ENCODE data around the gene ARHGAP15. TPM values are rescaled to one million over a fixed set of nuclear protein-coding genes. Genes with fewer than 3 reads are reported as not detected.

The ARHGAP15 gene
- total RNA-seq, 1 donor from 2014 or later: 54.1 TPM

- H3K9me3 Mint-ChIP-seq: no peaks in the 10 kb centered on the region
- H3K27ac Mint-ChIP-seq: no peak overlapping the region
- DNase-seq (ENCODE audit: low spot score): no peak
- no peak overlapping the region for H3K4me3 Mint-ChIP-seq (ENCODE audit: low read depth)
- peaks cover 13% of the 10 kb centered on the region for H3K4me1 Mint-ChIP-seq (ENCODE audit: low read depth)
- intact Hi-C loops (cut with micrococcal nuclease): loop anchor here (10.0 kb wide), 1 partner anchor 300 kb away; no protein-coding TSS in a partner anchor
- H3K27me3 Mint-ChIP-seq (ENCODE audit: low read depth): no peaks in the 10 kb centered on the region
- H3K36me3 Mint-ChIP-seq (ENCODE audit: low read depth): peaks cover 25% of the 10 kb centered on the region
Observed at GRCh38 chr2:143694335-143694734, 565.1 kb downstream of the ARHGAP15 start.

- Mint-ChIP-seq H3K27me3 (ENCODE audit: low read depth) (no peaks in the 10 kb centered on the region), H3K4me3 (ENCODE audit: low read depth) (no peak overlapping the region), H3K27ac (no peak overlapping the region), H3K36me3 (ENCODE audit: low read depth) (peaks cover 30% of the 10 kb centered on the region), H3K9me3 (no peaks in the 10 kb centered on the region), H3K4me1 (ENCODE audit: low read depth) (peaks cover 13% of the 10 kb centered on the region)
- intact Hi-C loops (cut with micrococcal nuclease): loop anchor here (10.0 kb wide), 1 partner anchor 302 kb away; no protein-coding TSS in a partner anchor
- no peak for DNase-seq (ENCODE audit: low spot score)
Observed at GRCh38 chr2:143696651-143697050, 567.4 kb downstream of the ARHGAP15 start.

- H3K4me3 Mint-ChIP-seq (ENCODE audit: low read depth): no peak overlapping the region
- peaks cover 36% of the 10 kb centered on the region for H3K36me3 Mint-ChIP-seq (ENCODE audit: low read depth)
- no peaks in the 10 kb centered on the region for H3K27me3 Mint-ChIP-seq (ENCODE audit: low read depth)
- no peak for DNase-seq (ENCODE audit: low spot score)
- H3K27ac Mint-ChIP-seq: no peak overlapping the region
- peaks cover 15% of the 10 kb centered on the region for H3K4me1 Mint-ChIP-seq (ENCODE audit: low read depth)
- intact Hi-C loops (cut with micrococcal nuclease): loop anchor here (10.0 kb wide), 1 partner anchor 303 kb away; no protein-coding TSS in a partner anchor
- peaks cover under 1% of the 10 kb centered on the region for H3K9me3 Mint-ChIP-seq
Observed at GRCh38 chr2:143697744-143698143, 568.5 kb downstream of the ARHGAP15 start.

- Mint-ChIP-seq H3K36me3 (ENCODE audit: low read depth) (peaks cover 42% of the 10 kb centered on the region), H3K4me1 (ENCODE audit: low read depth) (peaks cover 20% of the 10 kb centered on the region), H3K27ac (peak overlapping the region; percentile 25), H3K9me3 (peaks cover 3% of the 10 kb centered on the region), H3K4me3 (ENCODE audit: low read depth) (no peak overlapping the region), H3K27me3 (ENCODE audit: low read depth) (no peaks in the 10 kb centered on the region)
- intact Hi-C loops (cut with micrococcal nuclease): loop anchor here (10.0 kb wide), 1 partner anchor 304 kb away; no protein-coding TSS in a partner anchor
- DNase-seq (ENCODE audit: low spot score): no peak
Observed at GRCh38 chr2:143698352-143698751, 569.1 kb downstream of the ARHGAP15 start.

- no peaks in the 10 kb centered on the region for H3K27me3 Mint-ChIP-seq (ENCODE audit: low read depth)
- intact Hi-C loops (cut with micrococcal nuclease): loop anchor here (10.0 kb wide), 1 partner anchor 304 kb away; no protein-coding TSS in a partner anchor
- H3K4me1 Mint-ChIP-seq (ENCODE audit: low read depth): peaks cover 25% of the 10 kb centered on the region
- H3K4me3 Mint-ChIP-seq (ENCODE audit: low read depth): no peak overlapping the region
- H3K9me3 Mint-ChIP-seq: peaks cover 3% of the 10 kb centered on the region
- H3K27ac Mint-ChIP-seq: peak overlapping the region; percentile 14
- H3K36me3 Mint-ChIP-seq (ENCODE audit: low read depth): peaks cover 49% of the 10 kb centered on the region
- no peak for DNase-seq (ENCODE audit: low spot score)
Observed at GRCh38 chr2:143698888-143699570, 569.8 kb downstream of the ARHGAP15 start.

GRCh38 chr2:143700865-143701264 lies 571.6 kb downstream of the ARHGAP15 start:
- Mint-ChIP-seq H3K4me3 (ENCODE audit: low read depth) (no peak overlapping the region), H3K27me3 (ENCODE audit: low read depth) (no peaks in the 10 kb centered on the region), H3K36me3 (ENCODE audit: low read depth) (peaks cover 59% of the 10 kb centered on the region), H3K27ac (no peak overlapping the region), H3K9me3 (peaks cover 3% of the 10 kb centered on the region), H3K4me1 (ENCODE audit: low read depth) (peaks cover 36% of the 10 kb centered on the region)
- DNase-seq (ENCODE audit: low spot score): no peak
- intact Hi-C loops (cut with micrococcal nuclease): loop anchor here (10.0 kb wide), 3 partner anchors 384 to 814 kb away; no protein-coding TSS in a partner anchor

GRCh38 chr2:143701785-143702184 lies 572.6 kb downstream of the ARHGAP15 start:
- Mint-ChIP-seq H3K4me1 (ENCODE audit: low read depth) (peaks cover 36% of the 10 kb centered on the region), H3K4me3 (ENCODE audit: low read depth) (no peak overlapping the region), H3K27me3 (ENCODE audit: low read depth) (no peaks in the 10 kb centered on the region), H3K9me3 (peaks cover 3% of the 10 kb centered on the region), H3K36me3 (ENCODE audit: low read depth) (peaks cover 60% of the 10 kb centered on the region), H3K27ac (no peak overlapping the region)
- DNase-seq (ENCODE audit: low spot score): no peak
- intact Hi-C loops (cut with micrococcal nuclease): loop anchor here (10.0 kb wide), 3 partner anchors 383 to 813 kb away; no protein-coding TSS in a partner anchor

- no peak for DNase-seq (ENCODE audit: low spot score)
- intact Hi-C loops (cut with micrococcal nuclease): loop anchor here (10.0 kb wide), 3 partner anchors 382 to 812 kb away; no protein-coding TSS in a partner anchor
- Mint-ChIP-seq H3K4me3 (ENCODE audit: low read depth) (no peak overlapping the region), H3K27ac (no peak overlapping the region), H3K27me3 (ENCODE audit: low read depth) (no peaks in the 10 kb centered on the region), H3K36me3 (ENCODE audit: low read depth) (peaks cover 67% of the 10 kb centered on the region), H3K9me3 (peaks cover 3% of the 10 kb centered on the region), H3K4me1 (ENCODE audit: low read depth) (peaks cover 35% of the 10 kb centered on the region)
Observed at GRCh38 chr2:143702931-143703330, 573.7 kb downstream of the ARHGAP15 start.

- Mint-ChIP-seq H3K36me3 (ENCODE audit: low read depth) (peaks cover 68% of the 10 kb centered on the region), H3K4me1 (ENCODE audit: low read depth) (peaks cover 23% of the 10 kb centered on the region), H3K27ac (peak overlapping the region; percentile 66), H3K9me3 (peaks cover 4% of the 10 kb centered on the region), H3K4me3 (ENCODE audit: low read depth) (no peak overlapping the region), H3K27me3 (ENCODE audit: low read depth) (no peaks in the 10 kb centered on the region)
- no peak for DNase-seq (ENCODE audit: low spot score)
- intact Hi-C loops (cut with micrococcal nuclease): loop anchor here (1.0 to 10.0 kb wide), 6 partner anchors 26 to 810 kb away; no protein-coding TSS in a partner anchor
Observed at GRCh38 chr2:143704451-143705106, 575.4 kb downstream of the ARHGAP15 start.

GRCh38 chr2:143705108-143705707 lies 576.0 kb downstream of the ARHGAP15 start:
- H3K36me3 Mint-ChIP-seq (ENCODE audit: low read depth): peaks cover 73% of the 10 kb centered on the region
- H3K27ac Mint-ChIP-seq: peak overlapping the region; percentile 59
- no peaks in the 10 kb centered on the region for H3K27me3 Mint-ChIP-seq (ENCODE audit: low read depth)

GRCh38 chr2:143706354-143706753 lies 577.1 kb downstream of the ARHGAP15 start:
- no peak overlapping the region for H3K4me3 Mint-ChIP-seq (ENCODE audit: low read depth)
- H3K36me3 Mint-ChIP-seq (ENCODE audit: low read depth): peaks cover 80% of the 10 kb centered on the region
- peaks cover 21% of the 10 kb centered on the region for H3K9me3 Mint-ChIP-seq
- H3K27ac Mint-ChIP-seq: no peak overlapping the region
- DNase-seq (ENCODE audit: low spot score): no peak
- intact Hi-C loops (cut with micrococcal nuclease): loop anchor here (10.0 kb wide), 3 partner anchors 378 to 808 kb away; no protein-coding TSS in a partner anchor
- no peaks in the 10 kb centered on the region for H3K27me3 Mint-ChIP-seq (ENCODE audit: low read depth)
- H3K4me1 Mint-ChIP-seq (ENCODE audit: low read depth): peaks cover 23% of the 10 kb centered on the region

More at GRCh38 chr2:143705108-143705707, 576.0 kb downstream of the ARHGAP15 start:
- intact Hi-C loops (cut with micrococcal nuclease): loop anchor here (2.0 to 10.0 kb wide), 4 partner anchors 30 to 810 kb away; no protein-coding TSS in a partner anchor
- Mint-ChIP-seq H3K4me3 (ENCODE audit: low read depth) (no peak overlapping the region), H3K9me3 (peaks cover 10% of the 10 kb centered on the region), H3K4me1 (ENCODE audit: low read depth) (peaks cover 23% of the 10 kb centered on the region)
- DNase-seq (ENCODE audit: low spot score): no peak

GRCh38 chr2:143708682-143709081 lies 579.5 kb downstream of the ARHGAP15 start:
- H3K36me3 Mint-ChIP-seq (ENCODE audit: low read depth): peaks cover 85% of the 10 kb centered on the region
- peaks cover 30% of the 10 kb centered on the region for H3K9me3 Mint-ChIP-seq
- intact Hi-C loops (cut with micrococcal nuclease): loop anchor here (10.0 kb wide), 3 partner anchors 376 to 806 kb away; no protein-coding TSS in a partner anchor
- H3K27ac Mint-ChIP-seq: no peak overlapping the region
- no peak overlapping the region for H3K4me3 Mint-ChIP-seq (ENCODE audit: low read depth)
- DNase-seq (ENCODE audit: low spot score): no peak
- H3K4me1 Mint-ChIP-seq (ENCODE audit: low read depth): peaks cover 13% of the 10 kb centered on the region
- H3K27me3 Mint-ChIP-seq (ENCODE audit: low read depth): no peaks in the 10 kb centered on the region

Measured in activated T-helper 2 cell treated with anti-CD3 and anti-CD28 coated beads, Interferon-gamma antibody, Interleukin-2, Interleukin-4, amounts not matched to agents 10 μg/mL and 5 μg/mL and 100 μg/mL, durations not matched to agents 14 hours and 24 hours and 36 hours (primary cell).